CD4-positive, alpha-beta T cell treated with Interleukin-17A for 4 hours (primary cell): ENCODE measurements around the gene JAG2.

ENCODE experiments used
- DNase-seq: peaks from one replicate; pipeline ENCODE4 v3.0.0-alpha.2; 2020; ENCODE audit warnings: mixed read lengths

Gene JAG2

GRCh38 chr14:105149146-105149781 is 19.3 kb downstream of the JAG2 start:
- DNase-seq, result no peak

- DNase-seq, result no peak
These were observed 19.9 kb downstream of the JAG2 start for GRCh38 chr14:105148604-105149145.

GRCh38 chr14:105147671-105148603 is 20.6 kb downstream of the JAG2 start:
- DNase-seq, result no peak

- DNase-seq, result no peak
These were observed 21.5 kb downstream of the JAG2 start for GRCh38 chr14:105146976-105147635.

- no peak for DNase-seq
These were observed 22.2 kb downstream of the JAG2 start for GRCh38 chr14:105146181-105146975.

- no peak for DNase-seq
These were observed 23.0 kb downstream of the JAG2 start for GRCh38 chr14:105145381-105146180.

GRCh38 chr14:105144666-105145380 is 23.8 kb downstream of the JAG2 start:
- no peak for DNase-seq

- DNase-seq, result no peak
These were observed 24.4 kb downstream of the JAG2 start for GRCh38 chr14:105144026-105144665.

GRCh38 chr14:105143451-105144025 is 25.0 kb downstream of the JAG2 start:
- no peak for DNase-seq

GRCh38 chr14:105142651-105143450 is 25.7 kb downstream of the JAG2 start:
- DNase-seq, result no peak

GRCh38 chr14:105141486-105142281 is 26.9 kb downstream of the JAG2 start:
- DNase-seq, result no peak

- DNase-seq, result no peak
These were observed 27.6 kb downstream of the JAG2 start for GRCh38 chr14:105141026-105141425.

GRCh38 chr14:105140581-105140980 is 28.0 kb downstream of the JAG2 start:
- no peak for DNase-seq

GRCh38 chr14:105139831-105140239 is 28.7 kb downstream of the JAG2 start:
- no peak for DNase-seq

- no peak for DNase-seq
These were observed 29.3 kb downstream of the JAG2 start for GRCh38 chr14:105139212-105139825.

GRCh38 chr14:105138551-105139111 is 29.9 kb downstream of the JAG2 start:
- no peak for DNase-seq

GRCh38 chr14:105138021-105138541 is 30.5 kb downstream of the JAG2 start:
- DNase-seq, result no peak
